T47D (cell line): Measurements from ENCODE around the gene NDST4.

Experiments used
- DNase-seq, 2 experiments: peaks; one replicate each; pipeline versions ENCODE4 v3.0.0 to v3.0.0-alpha.2; 2011 to 2012; ENCODE audit warnings: low read depth in 1 of 2, low spot score in 1 of 2
- JUND ChIP-seq: IDR thresholded peaks from 2 replicates; pipeline ENCODE4 v1.6.1; 2012; ENCODE audit warnings: low read depth
- in situ Hi-C: cut with HindIII; loops from 2 replicates; pipeline ENCODE4 v1.10.0; 2016; ENCODE audit warnings: low sequenced_read_pairs, low pct_unique_long_range_greater_than_20kb

The NDST4 gene

DNA sequence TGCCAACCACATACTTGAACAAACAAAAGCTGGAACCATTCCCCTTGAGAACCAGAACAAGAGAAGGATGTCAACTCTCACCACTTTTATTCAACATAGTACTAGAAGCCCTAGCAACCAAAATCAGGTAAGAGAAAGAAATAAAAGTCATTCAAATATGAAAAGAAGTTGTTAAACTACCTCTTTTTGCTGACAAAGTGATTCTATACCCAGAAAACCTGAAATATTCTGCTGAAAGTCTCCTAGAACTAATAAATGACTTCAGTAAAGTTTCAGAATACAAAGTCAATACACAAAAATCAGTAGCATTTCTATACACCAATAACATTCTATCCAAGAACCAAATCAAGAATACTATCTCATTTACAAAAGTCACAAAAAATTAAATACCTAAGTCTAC lies 327.9 kb downstream of the NDST4 start:
- no peak for TF ChIP-seq JUND
- DNase-seq, result no peak
- in situ Hi-C loops, result no loop called here

DNA sequence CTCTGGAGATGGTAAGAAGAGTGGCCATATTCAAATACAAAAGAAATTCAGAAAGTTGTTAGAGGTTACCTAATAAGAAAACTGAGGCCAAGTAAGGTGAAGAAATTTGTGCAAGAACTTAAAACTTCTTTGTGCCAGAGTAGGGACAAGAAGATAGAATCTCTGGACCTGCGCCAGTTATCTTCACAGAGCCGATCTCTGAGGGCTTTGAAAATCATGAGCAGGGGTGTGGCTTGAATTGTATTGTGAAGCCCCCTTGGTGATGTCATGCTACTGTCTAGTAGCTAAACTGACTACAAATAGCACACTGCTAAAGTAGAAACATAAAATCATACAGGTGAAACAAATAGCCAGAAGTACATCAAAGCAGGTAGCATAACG lies 330.2 kb downstream of the NDST4 start:
- no peak for TF ChIP-seq JUND
- in situ Hi-C loops, result no loop called here
- no peak for DNase-seq

DNA sequence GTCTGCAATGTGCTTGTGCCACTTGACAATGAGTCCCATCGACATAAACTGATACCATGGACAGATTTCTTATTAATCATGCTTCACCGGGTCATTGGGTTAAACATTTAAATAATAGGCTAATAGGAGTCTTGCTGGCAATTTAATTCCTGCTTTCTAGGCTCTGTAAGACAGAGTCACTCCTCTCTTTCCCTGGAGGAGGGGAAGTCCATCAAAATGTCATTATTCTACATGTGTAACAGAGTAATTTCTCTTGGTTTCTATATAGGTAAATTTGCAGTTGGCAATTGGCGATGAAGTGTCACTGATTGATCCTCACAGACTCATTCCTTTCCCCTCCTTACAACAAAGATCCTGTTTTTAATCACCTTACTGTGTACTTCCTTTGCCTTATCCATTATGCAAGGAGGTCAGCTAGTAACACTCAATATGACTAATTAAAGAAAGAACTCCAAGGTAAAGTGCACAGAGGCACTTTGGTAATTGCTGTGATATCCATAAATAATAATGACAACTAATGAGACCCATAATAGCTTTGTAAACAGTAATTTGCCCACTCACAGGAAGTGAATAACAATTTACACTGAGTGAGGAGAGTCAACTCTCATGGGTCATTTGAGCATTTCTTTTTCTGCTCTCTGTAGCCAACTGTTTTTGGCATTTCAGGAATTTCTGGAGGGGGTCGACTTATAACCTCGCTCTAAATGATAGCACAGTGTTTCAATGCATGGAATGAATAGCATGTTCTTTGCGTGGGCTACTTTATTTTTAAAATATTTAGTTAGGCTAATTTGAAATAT lies 330.8 kb downstream of the NDST4 start:
- DNase-seq, result no peak
- in situ Hi-C loops, result no loop called here
- no peak for TF ChIP-seq JUND

GRCh38 chr4:114780205-114780604 lies 333.2 kb downstream of the NDST4 start:
- peak in 1 of 2 experiments; percentile 64 for DNase-seq
- TF ChIP-seq JUND, result no peak
- in situ Hi-C loops, result no loop called here
